IPS DF 19.7 (cell line): ENCODE measurements around the gene ALPP.
"Not testable (repeated sequence)": the region's sequence is repeated elsewhere in the genome, so short reads cannot be mapped to it uniquely, and the experiment has no call there.

Experiments
- DNase-seq: peaks from one replicate; pipeline ENCODE4 v3.0.0-alpha.2; 2013; ENCODE audit warnings: low read depth, low spot score

Gene ALPP

DNA sequence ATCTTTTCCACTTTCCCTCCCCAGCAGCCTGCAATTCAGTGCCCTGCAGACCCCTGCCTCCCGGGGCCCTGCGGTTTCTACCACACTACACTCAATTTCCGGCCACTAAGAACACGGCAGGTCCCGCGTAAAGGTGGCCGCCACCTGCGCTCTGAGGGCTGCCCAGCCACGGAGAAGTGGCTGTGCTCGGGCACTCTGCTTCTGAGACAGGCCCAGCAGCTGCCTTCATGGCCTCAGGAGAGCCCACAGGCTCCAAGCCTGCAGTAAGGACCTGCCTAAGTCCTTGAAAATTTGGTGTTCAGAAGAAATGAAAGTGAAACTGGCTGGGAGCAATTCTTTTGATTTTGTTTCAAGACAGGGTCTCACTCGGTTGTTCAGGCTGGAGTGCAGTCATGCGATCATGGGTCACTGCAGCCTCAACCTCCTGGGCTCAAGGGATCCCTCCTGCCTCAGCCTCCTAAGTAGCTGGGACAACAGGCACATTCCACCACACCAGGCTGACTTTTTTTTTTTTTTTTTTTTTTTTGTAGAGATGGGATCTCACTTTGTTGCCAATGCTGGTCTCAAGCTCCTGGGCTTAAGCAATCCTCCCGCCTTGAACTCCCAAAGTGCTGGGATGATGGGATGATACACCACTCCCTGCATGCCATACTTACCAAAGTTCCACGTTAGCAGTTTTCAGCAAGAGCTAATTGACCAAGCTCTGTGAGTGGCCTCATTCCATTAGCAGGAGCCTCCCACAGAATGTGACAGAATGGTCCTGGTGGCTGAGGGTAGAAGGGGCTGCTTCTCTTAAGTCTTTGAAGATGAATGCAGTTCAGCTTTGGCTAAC, 14.6 kb upstream of the ALPP start:
- DNase-seq: no peak

GRCh38 chr2:232364806-232365594, 13.6 kb upstream of the ALPP start:
- DNase-seq: not testable (repeated sequence)

GRCh38 chr2:232365621-232366321, 12.8 kb upstream of the ALPP start:
- no peak for DNase-seq

DNA sequence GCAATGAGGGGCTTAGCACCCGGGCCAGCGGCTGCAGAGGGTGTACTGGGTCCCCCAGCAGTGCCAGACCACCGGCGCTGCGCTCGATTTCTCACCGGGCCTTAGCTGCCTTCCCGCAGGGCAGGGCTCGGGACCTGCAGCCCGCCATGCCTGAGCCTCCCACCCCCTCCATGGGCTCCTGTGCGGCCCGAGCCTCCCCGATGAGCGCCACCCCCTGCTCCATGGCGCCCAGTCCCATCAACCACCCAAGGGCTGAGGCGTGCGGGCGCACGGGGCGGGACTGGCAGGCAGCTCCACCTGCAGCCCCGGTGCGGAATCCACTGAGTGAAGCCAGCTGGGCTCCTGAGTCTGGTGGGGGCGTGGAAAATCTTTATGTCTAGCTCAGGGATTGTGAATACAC, 12.1 kb upstream of the ALPP start:
- DNase-seq: not testable (repeated sequence)

DNA sequence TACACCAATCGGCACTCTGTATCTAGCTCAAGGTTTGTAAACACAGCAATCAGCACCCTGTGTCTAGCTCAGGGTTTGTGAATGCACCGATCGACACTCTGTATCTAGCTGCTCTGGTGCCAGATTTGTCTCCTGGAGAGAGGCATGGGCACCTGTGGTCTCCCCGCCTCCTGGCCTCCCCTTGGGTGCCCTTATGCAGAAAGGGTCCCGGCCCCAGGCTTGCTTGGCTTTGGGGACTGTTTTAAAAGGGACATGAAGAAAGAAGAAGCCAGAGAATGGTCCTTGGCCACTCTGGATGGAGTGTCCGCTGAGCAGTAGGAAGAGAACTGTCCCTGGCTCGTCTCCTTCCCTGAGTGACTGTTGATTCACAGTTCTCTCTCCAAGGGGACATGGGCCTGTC, 11.5 kb upstream of the ALPP start:
- no peak for DNase-seq

- no peak for DNase-seq
Observed at GRCh38 chr2:232367591-232368233, 10.8 kb upstream of the ALPP start.

GRCh38 chr2:232368311-232368731, 10.2 kb upstream of the ALPP start:
- DNase-seq: no peak

GRCh38 chr2:232369126-232369951, 9.2 kb upstream of the ALPP start:
- no peak for DNase-seq

GRCh38 chr2:232370007-232370406, 8.5 kb upstream of the ALPP start:
- not testable (repeated sequence) for DNase-seq

DNA sequence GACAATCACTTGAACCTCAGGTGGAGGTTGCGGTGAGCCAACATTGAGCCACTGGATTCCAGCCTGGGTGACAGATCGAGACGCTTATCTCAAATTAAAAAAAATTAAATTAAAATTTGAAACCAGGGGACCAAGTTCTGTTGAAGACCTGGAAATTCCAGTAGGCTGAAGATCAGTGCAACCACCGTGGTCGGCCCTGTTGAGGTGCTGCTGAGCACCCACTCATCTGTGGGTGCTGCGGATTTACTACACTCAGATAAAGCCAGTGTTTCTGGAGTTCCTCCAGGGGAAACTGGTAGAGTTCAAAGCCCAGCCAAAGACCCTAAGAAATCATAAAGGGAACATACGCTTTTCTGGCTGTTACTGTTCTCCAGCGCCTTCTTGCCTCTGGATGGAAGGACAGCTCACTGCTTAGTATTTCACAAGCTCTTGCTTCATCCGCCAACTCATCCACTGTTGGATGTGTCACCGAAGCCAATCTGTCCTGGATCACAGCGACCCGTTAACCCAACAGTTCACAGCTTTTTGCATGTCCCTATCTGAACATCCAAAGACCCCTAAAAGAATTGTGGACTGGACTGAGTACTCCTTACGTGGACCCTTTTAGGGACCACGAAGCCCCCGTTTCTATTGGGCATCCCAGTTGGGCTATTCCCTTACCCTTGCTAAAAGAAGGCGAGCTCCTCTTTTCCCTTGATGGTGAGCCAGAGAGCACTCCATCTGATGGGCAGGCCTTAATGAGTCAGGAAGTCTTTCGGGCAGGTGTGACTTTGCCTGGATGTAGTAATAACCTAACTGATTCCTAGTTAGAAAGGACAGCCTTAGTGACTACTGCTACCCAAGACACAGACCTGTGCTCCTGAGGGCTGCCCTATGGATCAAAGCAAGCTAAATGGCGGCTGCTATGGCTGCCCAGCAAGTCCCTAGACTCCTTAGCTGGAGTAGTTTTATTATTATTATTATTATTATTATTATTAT, 6.0 kb upstream of the ALPP start:
- no peak for DNase-seq

GRCh38 chr2:232374356-232374755, 4.2 kb upstream of the ALPP start:
- no peak for DNase-seq

- no peak for DNase-seq
Observed at GRCh38 chr2:232375164-232375563, 3.4 kb upstream of the ALPP start.

DNA sequence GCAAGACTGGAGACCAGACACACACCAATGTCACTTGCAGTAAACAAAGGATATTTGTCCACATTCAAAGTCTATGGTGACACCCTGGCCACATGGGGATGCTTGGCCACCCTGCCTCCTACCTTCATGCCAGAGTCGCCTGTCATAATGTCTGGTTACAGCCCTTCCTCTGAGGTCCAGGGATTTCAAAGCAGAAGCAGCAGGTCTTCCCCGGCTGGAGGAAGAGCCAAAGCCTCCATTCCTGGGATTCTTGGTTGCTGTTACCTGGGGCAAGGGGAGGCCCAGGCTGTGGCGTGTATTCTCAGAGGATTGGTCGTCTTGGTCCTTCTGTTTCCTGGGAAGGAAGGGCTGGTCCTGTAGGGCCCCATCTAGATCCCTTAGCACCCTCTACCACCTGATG, 2.3 kb upstream of the ALPP start:
- no peak for DNase-seq

- no peak for DNase-seq
Observed at GRCh38 chr2:232376713-232377112, 1.8 kb upstream of the ALPP start.

DNA sequence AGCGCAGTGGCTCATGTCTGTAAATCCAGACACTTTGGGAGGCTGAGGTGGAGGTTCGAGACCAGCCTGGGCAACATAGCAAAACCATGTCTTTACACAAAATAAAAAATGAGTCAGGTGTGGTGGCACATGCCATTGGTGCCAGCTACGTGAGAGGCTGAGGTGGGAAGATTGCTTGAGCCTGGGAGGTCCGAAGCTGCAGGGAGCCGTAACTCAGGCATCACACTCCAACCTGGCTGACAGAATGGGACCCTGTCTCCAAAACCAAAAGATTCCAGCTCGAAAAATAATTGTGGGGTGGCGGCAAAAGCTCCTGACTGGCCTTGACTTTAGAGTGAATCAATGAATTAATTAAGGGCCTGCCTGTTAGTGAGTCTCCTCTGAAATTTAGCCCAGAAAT, 1.2 kb upstream of the ALPP start:
- DNase-seq: no peak

GRCh38 chr2:232377841-232378734, 463 bp upstream of the ALPP start:
- no peak for DNase-seq

DNA sequence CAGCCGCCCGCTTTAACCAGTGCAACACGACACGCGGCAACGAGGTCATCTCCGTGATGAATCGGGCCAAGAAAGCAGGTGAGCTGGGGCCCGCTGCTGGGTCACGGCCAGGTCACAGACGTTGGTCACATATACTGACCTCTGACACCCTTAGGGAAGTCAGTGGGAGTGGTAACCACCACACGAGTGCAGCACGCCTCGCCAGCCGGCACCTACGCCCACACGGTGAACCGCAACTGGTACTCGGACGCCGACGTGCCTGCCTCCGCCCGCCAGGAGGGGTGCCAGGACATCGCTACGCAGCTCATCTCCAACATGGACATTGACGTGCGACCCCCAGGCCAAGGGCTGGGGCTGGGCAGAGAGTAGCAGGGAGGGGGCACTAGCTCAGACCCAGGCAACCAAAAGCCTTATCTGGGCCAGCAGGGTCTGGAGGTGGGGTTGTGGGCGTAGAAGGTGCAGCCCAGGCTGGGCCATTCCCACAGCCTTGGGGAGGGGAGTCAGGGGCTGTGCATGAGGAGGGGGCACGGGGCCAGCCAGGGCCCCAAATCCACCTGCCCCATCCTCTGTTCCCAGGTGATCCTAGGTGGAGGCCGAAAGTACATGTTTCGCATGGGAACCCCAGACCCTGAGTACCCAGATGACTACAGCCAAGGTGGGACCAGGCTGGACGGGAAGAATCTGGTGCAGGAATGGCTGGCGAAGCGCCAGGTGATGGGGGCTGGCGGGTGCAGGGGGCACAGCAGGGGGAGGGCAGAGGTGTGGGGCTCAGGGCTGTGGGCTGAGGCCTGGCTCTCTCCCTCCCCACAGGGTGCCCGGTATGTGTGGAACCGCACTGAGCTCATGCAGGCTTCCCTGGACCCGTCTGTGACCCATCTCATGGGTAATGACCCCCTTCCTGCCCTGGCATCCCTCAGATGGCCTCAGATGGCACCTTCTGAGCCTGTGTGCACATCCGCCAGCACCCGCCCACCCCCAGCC, 1.3 kb downstream of the ALPP start:
- DNase-seq: not testable (repeated sequence)
